GM19372 (cell line): ENCODE data around the gene GAB3.
A peak's percentile ranks its signal among the peaks of the same experiment; 100 is the strongest.
"Not testable (repeated sequence)": the region's sequence is repeated elsewhere in the genome, so short reads cannot be mapped to it uniquely, and the experiment has no call there.

Source experiments
- ATAC-seq: cut with Tn5 transposase; IDR thresholded peaks from one replicate; pipeline ENCODE4 v1.9.1; 2021; ENCODE audit warnings: mild to moderate bottlenecking, low read depth, moderate library complexity; ENCODE audit not compliant: unreplicated experiment

The GAB3 gene

GRCh38 chrX:154724993-154725756 is 25.7 kb downstream of the GAB3 start:
- ATAC-seq = no peak

- ATAC-seq = no peak
Observed at GRCh38 chrX:154721155-154721554, 29.7 kb downstream of the GAB3 start.

DNA sequence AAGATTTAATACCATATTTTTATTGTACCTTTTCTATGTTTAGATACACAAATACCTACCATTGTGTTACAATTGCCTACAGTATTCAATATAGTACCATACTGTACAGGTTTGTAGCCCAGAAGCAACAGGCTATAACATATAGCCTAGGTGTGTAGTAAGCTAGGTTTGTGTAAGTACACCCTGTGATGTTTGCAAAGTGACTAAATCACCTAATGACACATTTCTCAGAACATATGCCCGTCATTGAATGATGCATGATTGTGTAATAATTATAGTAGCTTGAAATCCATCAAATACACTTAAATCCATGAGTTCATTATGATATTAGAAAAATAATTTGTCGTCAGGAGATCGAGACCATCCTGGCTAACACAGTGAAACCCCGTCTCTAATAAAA is 30.8 kb downstream of the GAB3 start:
- no peak for ATAC-seq

DNA sequence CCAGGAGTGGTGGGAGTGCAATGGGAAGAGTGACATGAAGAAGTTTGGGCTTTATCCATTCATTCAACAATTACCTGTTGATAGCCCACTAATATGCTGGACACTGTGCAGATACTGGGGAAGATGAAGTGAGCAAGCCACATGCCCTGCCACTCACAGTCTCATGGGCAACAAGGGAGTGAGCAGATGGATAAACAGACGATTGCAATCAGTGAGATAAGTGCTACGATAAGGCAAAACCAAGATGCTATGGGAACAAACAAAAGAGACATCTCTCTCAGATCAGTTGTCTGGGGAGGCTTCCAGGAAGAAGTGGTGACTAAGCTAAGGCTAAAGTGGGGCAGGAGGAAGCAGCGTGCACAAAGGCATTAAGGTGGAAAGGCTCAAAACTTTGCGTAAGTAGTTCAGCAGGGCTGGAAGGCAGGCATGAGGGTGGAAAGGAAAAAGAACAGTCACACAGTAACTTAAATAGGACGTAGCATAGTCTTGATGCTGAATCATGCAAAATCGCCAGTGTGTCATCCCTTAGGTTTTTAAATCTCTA is 31.7 kb downstream of the GAB3 start:
- no peak for ATAC-seq

- no peak for ATAC-seq
Observed at GRCh38 chrX:154718616-154719015, 32.3 kb downstream of the GAB3 start.

- no peak for ATAC-seq
Observed at GRCh38 chrX:154717824-154718223, 33.1 kb downstream of the GAB3 start.

DNA sequence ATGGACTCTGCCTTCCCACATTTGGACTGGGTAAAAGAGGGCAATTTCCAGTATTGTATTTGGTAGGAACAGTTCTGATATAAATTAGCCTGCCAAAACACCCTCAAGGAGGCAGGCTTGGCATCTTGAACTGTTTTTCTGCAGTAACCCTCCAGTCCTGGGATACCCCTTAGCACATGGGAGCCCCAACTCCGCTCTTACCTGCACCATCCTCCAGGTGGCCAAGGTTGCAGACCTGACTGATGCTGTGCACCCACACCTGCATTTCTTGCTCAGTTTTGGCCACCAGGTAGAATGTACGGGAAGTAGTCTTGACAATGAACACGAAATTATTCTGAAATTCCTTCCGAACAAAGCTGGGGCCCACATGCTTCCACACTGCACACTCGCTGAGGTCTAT is 35.1 kb downstream of the GAB3 start:
- ATAC-seq = no peak

DNA sequence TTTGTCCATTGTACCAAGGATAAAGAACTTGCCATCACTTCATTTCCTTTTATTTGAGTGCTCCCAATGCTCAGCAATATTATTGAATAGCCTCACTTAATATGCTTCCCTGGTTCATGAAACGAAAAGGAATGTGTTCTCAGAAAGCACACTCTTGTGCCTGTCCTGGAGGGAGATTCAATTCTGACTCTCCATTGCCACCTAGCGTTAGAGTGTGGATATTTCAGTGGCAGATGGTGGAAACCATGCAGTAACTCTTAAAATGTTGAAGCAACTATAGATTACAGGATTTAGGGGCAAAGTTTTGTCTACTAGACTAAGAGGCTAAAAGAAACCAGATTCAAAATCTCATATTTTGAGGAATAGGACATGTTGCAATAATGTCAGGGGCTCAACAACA is 36.0 kb downstream of the GAB3 start:
- ATAC-seq = no peak

GRCh38 chrX:154712781-154713740 is 37.8 kb downstream of the GAB3 start:
- ATAC-seq = peak; percentile 84

- ATAC-seq = no peak
Observed at GRCh38 chrX:154711264-154711663, 39.6 kb downstream of the GAB3 start.

- ATAC-seq = no peak
Observed at GRCh38 chrX:154710309-154710708, 40.6 kb downstream of the GAB3 start.

DNA sequence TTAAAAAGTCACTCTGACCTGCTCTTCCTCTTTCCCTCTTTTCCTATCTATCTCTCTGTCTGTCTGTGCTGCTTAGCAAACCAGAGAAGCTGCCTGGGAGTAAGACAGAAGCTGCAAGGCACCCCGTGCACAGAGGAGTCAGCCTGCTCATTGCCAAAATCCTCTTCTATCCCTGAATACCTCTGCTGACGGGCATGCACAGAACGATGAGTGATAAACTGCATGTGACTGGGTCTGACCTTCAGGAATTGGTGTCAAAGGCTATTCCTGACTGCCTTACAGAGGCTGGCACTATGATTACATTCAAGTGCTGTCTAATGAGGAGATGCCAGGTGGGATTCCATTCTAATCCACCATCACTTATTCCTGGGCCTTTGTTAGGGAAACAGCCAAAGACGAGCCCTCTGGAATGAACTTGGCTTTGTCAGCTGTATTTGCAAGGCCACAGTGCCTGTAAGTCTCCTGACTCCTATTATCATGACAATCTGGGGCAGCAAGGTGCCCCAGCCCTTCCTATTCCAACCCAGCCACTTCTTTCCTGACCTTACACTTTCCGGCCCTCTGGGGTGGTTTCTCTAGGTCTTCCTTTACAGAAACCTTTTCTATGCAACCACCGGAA is 52.1 kb downstream of the GAB3 start:
- no peak for ATAC-seq

DNA sequence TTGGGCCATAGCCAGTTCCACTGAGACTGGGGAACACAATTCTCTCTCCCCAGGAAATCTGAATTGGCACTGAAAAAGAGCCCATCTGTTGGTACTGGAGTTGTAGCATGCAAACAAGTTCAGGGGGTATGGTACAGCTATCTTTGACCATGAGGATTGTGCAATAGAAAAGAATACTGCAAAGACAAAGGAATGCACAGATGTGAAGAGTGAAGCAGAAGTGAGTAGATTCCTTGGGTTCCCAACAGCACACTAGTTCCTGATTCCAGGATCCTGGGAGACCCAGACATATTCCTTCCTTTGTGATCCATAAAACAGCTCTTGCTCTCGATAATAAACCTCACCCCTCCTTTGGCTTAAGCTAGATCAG is 54.2 kb downstream of the GAB3 start:
- ATAC-seq = no peak

- no peak for ATAC-seq
Observed at GRCh38 chrX:154695911-154696675, 54.8 kb downstream of the GAB3 start.

DNA sequence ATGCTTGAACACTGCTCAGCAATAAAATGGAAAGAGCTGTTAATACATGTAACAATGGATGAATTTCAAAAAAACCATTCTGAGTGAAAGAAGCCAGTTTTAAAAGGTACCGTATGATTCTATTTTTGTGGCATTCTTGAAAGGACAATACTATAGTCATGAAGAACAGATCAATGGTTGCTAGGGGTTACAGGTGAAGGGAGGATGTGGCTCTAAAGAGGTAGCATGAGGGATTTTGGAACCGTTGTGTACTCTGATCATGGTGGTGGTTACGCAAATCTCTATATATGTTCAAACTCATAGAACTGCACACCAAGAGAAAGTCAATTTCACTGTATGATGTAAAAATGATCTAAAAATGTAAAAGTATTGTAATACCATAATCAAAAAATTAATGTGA is 57.5 kb downstream of the GAB3 start:
- no peak for ATAC-seq

DNA sequence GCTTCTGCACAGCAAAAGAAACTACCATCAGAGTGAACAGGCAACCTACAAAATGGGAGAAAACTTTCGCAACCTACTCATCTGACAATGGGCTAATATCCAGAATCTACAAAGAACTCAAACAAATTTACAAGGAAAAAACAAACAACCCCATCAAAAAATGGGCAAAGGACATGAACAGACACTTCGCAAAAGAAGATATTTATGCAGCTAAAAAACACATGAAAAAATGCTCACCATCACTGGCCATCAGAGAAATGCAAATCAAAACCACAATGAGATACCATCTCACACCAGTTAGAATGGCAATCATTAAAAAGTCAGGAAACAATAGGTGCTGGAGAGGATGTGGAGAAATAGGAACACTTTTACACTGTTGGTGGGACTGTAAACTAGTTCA is 60.4 kb downstream of the GAB3 start:
- ATAC-seq = not testable (repeated sequence)

GRCh38 chrX:154672084-154672483 is 78.8 kb downstream of the GAB3 start:
- ATAC-seq = not testable (repeated sequence)

GRCh38 chrX:154670848-154671247 is 80.0 kb downstream of the GAB3 start:
- not testable (repeated sequence) for ATAC-seq

- ATAC-seq = no peak
Observed at GRCh38 chrX:154661899-154662298, 89.0 kb downstream of the GAB3 start.

GRCh38 chrX:154661170-154661569 is 89.7 kb downstream of the GAB3 start:
- ATAC-seq = no peak
